Fibroblast of lung (primary cell): ENCODE measurements around the gene LGI2.

Experiments
- EZH2 ChIP-seq: IDR thresholded peaks from 2 replicates; pipeline ENCODE4 v1.5.1; 2012; ENCODE audit warnings: low read length, control low read depth, mild to moderate bottlenecking; ENCODE audit errors: missing control alignments
- TF ChIP-seq, protein P1 (sequence below), 2 donors: IDR thresholded peaks in 1 of 2; conservative IDR thresholded peaks in 1 of 2; 1 replicate in 1 of 2; 2 replicates in 1 of 2; pipeline ENCODE4 v1.5.1; 2011 to 2012; ENCODE audit warnings: low read length in 2 of 2, control low read depth in 1 of 2, inconsistent platforms in 1 of 2, low read depth in 1 of 2, mild to moderate bottlenecking in 1 of 2

DNA sequence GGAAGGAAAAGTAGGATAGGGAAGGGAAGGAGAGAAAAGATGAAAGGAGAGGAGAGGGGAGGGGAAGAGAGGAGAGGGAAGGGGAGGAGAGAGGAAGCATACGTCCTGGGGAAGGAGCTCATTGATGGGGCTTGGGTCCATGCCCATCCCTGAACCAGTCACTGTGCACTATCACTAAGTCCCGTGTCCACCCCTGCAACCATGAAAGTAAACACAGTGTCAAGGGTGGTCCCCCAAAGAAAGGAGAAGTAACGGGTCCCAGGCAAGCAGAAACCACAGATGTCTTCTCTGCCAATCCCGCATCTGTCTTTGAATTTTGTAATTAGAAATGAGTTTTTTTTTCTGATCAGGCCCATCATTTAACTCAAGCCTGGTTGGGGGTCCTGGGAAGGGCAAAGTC, 55.2 kb downstream of the LGI2 start:
- TF ChIP-seq, protein P1, sequence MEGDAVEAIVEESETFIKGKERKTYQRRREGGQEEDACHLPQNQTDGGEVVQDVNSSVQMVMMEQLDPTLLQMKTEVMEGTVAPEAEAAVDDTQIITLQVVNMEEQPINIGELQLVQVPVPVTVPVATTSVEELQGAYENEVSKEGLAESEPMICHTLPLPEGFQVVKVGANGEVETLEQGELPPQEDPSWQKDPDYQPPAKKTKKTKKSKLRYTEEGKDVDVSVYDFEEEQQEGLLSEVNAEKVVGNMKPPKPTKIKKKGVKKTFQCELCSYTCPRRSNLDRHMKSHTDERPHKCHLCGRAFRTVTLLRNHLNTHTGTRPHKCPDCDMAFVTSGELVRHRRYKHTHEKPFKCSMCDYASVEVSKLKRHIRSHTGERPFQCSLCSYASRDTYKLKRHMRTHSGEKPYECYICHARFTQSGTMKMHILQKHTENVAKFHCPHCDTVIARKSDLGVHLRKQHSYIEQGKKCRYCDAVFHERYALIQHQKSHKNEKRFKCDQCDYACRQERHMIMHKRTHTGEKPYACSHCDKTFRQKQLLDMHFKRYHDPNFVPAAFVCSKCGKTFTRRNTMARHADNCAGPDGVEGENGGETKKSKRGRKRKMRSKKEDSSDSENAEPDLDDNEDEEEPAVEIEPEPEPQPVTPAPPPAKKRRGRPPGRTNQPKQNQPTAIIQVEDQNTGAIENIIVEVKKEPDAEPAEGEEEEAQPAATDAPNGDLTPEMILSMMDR (conservative IDR thresholded peaks at IDR 0.05 in 1 of 2, IDR thresholded peaks at IDR 0.05 in 1 of 2; ENCODE audit: low read depth in 1 of 2, low read length in 2 of 2): no peak
- no peak for TF ChIP-seq EZH2
